Parathyroid adenoma (tissue), 2 donors: ENCODE data around the gene KCNJ3.

Experiments used
- H2AFZ ChIP-seq: fragments of 300-600 bp; sonication (generic); one replicate; pipeline ENCODE4 v1.7.0; 2017; ENCODE audit warnings: antibody characterized with exemption, mild to moderate bottlenecking
- H3K27ac ChIP-seq: fragments of 300-600 bp; sonication (generic); one replicate; pipeline ENCODE4 v1.7.0; 2017
- H3K27me3 ChIP-seq: fragments of 300-600 bp; sonication (generic); one replicate; pipeline ENCODE4 v1.7.0; 2017; ENCODE audit warnings: low read length; ENCODE audit not compliant: control insufficient read depth, insufficient read depth
- H3K36me3 ChIP-seq: fragments of 300-600 bp; sonication (generic); one replicate; pipeline ENCODE4 v1.7.0; 2017; ENCODE audit warnings: low read length; ENCODE audit not compliant: control insufficient read depth, insufficient read depth
- H3K4me1 ChIP-seq: fragments of 300-600 bp; sonication (generic); one replicate; pipeline ENCODE4 v1.7.0; 2017; ENCODE audit warnings: control low read depth
- H3K4me2 ChIP-seq: fragments of 300-600 bp; sonication (generic); one replicate; pipeline ENCODE4 v1.7.0; 2017; ENCODE audit warnings: low read length
- H3K4me3 ChIP-seq: fragments of 300-600 bp; sonication (generic); one replicate; pipeline ENCODE4 v1.7.0; 2017; ENCODE audit warnings: low read depth, low read length
- H3K79me2 ChIP-seq: fragments of 300-600 bp; sonication (generic); one replicate; pipeline ENCODE4 v1.7.0; 2017; ENCODE audit warnings: control low read depth
- H3K9ac ChIP-seq: fragments of 300-600 bp; sonication (generic); one replicate; pipeline ENCODE4 v1.7.0; 2017; ENCODE audit warnings: mild to moderate bottlenecking
- H3K9me3 ChIP-seq: fragments of 300-600 bp; sonication (generic); one replicate; pipeline ENCODE4 v1.7.0; 2017; ENCODE audit warnings: low read length; ENCODE audit not compliant: control insufficient read depth
- TF ChIP-seq, protein P1 (sequence below): fragments of 300-600 bp; sonication (generic); IDR thresholded peaks from one replicate; pipeline ENCODE4 v1.7.0; 2017; ENCODE audit warnings: antibody characterized with exemption, mild to moderate bottlenecking
- donor health status: primary hyperparathyroidism.

Gene KCNJ3

GRCh38 chr2:154689158-154689557 is 9.3 kb upstream of the KCNJ3 start:
- Histone ChIP-seq H3K27me3 (no peaks in the 10 kb centered on the region), H2AFZ (no peak overlapping the region), H3K36me3 (no peaks in the 10 kb centered on the region), H3K27ac (no peak overlapping the region), H3K4me3 (no peak overlapping the region), H3K9ac (no peak overlapping the region), H3K79me2 (no peaks in the 10 kb centered on the region), H3K9me3 (no peaks in the 10 kb centered on the region), H3K4me1 (no peaks in the 10 kb centered on the region), H3K4me2 (no peak overlapping the region)
- TF ChIP-seq, protein P1, sequence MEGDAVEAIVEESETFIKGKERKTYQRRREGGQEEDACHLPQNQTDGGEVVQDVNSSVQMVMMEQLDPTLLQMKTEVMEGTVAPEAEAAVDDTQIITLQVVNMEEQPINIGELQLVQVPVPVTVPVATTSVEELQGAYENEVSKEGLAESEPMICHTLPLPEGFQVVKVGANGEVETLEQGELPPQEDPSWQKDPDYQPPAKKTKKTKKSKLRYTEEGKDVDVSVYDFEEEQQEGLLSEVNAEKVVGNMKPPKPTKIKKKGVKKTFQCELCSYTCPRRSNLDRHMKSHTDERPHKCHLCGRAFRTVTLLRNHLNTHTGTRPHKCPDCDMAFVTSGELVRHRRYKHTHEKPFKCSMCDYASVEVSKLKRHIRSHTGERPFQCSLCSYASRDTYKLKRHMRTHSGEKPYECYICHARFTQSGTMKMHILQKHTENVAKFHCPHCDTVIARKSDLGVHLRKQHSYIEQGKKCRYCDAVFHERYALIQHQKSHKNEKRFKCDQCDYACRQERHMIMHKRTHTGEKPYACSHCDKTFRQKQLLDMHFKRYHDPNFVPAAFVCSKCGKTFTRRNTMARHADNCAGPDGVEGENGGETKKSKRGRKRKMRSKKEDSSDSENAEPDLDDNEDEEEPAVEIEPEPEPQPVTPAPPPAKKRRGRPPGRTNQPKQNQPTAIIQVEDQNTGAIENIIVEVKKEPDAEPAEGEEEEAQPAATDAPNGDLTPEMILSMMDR, result no peak

- H3K36me3 ChIP-seq, result no peaks in the 10 kb centered on the region
- no peak overlapping the region for H3K27ac ChIP-seq
- H3K4me2 ChIP-seq, result no peak overlapping the region
- TF ChIP-seq, protein P1, result no peak
- no peaks in the 10 kb centered on the region for H3K4me1 ChIP-seq
- H3K4me3 ChIP-seq, result no peak overlapping the region
- no peaks in the 10 kb centered on the region for H3K9me3 ChIP-seq
- H3K9ac ChIP-seq, result no peak overlapping the region
- H2AFZ ChIP-seq, result no peak overlapping the region
- H3K79me2 ChIP-seq, result no peaks in the 10 kb centered on the region
- peaks cover 3% of the 10 kb centered on the region for H3K27me3 ChIP-seq
Observed at GRCh38 chr2:154692927-154693326, 5.6 kb upstream of the KCNJ3 start.

- H3K79me2 ChIP-seq, result no peaks in the 10 kb centered on the region
- no peaks in the 10 kb centered on the region for H3K36me3 ChIP-seq
- H3K27ac ChIP-seq, result no peak overlapping the region
Observed at GRCh38 chr2:154693741-154694340, 4.7 kb upstream of the KCNJ3 start.

GRCh38 chr2:154694881-154695280 is 3.6 kb upstream of the KCNJ3 start:
- Histone ChIP-seq H3K4me1 (no peaks in the 10 kb centered on the region), H3K27ac (no peak overlapping the region), H2AFZ (no peak overlapping the region), H3K27me3 (peaks cover 3% of the 10 kb centered on the region), H3K36me3 (no peaks in the 10 kb centered on the region), H3K79me2 (no peaks in the 10 kb centered on the region), H3K4me3 (no peak overlapping the region), H3K9ac (no peak overlapping the region), H3K4me2 (no peak overlapping the region), H3K9me3 (no peaks in the 10 kb centered on the region)
- TF ChIP-seq, protein P1, result no peak

More at GRCh38 chr2:154693741-154694340, 4.7 kb upstream of the KCNJ3 start:
- TF ChIP-seq, protein P1, result no peak
- Histone ChIP-seq H3K4me1 (no peaks in the 10 kb centered on the region), H3K9ac (no peak overlapping the region), H3K4me3 (no peak overlapping the region), H3K27me3 (peaks cover 3% of the 10 kb centered on the region), H2AFZ (no peak overlapping the region), H3K4me2 (no peak overlapping the region), H3K9me3 (no peaks in the 10 kb centered on the region)

GRCh38 chr2:154696369-154696768 is 2.1 kb upstream of the KCNJ3 start:
- Histone ChIP-seq H3K4me3 (no peak overlapping the region), H3K36me3 (no peaks in the 10 kb centered on the region), H3K9me3 (no peaks in the 10 kb centered on the region), H3K27ac (no peak overlapping the region), H3K9ac (no peak overlapping the region), H3K4me1 (no peaks in the 10 kb centered on the region), H3K27me3 (peaks cover 3% of the 10 kb centered on the region), H2AFZ (no peak overlapping the region), H3K79me2 (no peaks in the 10 kb centered on the region), H3K4me2 (no peak overlapping the region)
- TF ChIP-seq, protein P1, result no peak
